GM15510 (cell line): ENCODE measurements around the gene TRIM10.

Source experiments
- POLR2A ChIP-seq: IDR thresholded peaks from 3 replicates; pipeline ENCODE4 v1.6.1; 2011; ENCODE audit warnings: borderline replicate concordance; ENCODE audit not compliant: insufficient read length; ENCODE audit errors: extremely low read depth

TRIM10 gene

GRCh38 chr6:30162265-30163089, 1.5 kb upstream of the TRIM10 start:
- TF ChIP-seq POLR2A: no peak

- no peak for TF ChIP-seq POLR2A
Measured at GRCh38 chr6:30160008-30160784, 815 bp downstream of the TRIM10 start.

DNA sequence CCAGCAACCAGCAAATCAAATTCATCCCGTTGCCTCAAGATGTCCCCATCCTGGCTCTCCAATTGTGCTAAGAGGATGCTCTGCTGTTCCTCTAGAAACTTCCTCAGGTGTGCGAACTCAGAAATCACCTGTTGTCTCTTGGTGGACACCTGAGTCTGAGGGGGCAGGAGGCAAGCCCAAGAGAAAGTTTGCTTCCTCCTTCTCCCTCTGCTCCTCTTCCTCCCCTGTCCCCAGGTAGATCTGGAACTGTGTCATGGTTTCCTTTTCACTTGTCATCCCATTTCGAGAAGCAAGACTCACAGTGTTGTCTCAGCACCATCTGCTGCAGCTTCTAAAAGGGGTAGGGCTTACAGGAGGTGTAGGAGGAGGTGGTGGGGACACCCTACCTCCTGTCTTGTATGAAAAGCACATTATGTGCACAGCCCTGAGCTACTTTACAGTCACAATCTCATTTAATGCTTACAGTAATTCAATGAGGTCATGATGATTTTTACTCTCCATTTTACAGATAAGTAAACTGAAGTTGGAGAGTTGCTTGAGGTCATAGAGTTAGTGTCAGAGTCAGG, 2.5 kb downstream of the TRIM10 start:
- no peak for TF ChIP-seq POLR2A

- no peak for TF ChIP-seq POLR2A
Measured at GRCh38 chr6:30157999-30158398, 3.0 kb downstream of the TRIM10 start.

DNA sequence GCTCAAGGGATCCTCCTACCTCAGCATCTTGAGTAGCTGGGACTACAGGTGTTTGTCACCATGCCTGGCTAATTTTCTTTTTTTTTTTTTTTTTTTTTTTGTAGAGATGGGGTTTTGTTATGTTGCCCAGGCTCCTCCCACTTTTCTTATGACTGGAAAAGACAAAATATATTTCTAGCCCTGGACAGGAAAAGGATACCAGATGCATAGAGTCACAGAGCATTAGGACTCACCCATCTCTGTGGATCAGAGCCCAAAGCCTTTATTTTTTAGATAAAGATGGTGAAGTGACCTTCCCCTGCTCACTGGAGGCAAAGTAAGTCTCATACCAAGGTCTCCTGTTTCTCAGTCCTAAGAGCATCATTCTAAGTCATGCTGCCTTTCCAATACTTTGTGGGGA, 3.4 kb downstream of the TRIM10 start:
- TF ChIP-seq POLR2A: no peak

DNA sequence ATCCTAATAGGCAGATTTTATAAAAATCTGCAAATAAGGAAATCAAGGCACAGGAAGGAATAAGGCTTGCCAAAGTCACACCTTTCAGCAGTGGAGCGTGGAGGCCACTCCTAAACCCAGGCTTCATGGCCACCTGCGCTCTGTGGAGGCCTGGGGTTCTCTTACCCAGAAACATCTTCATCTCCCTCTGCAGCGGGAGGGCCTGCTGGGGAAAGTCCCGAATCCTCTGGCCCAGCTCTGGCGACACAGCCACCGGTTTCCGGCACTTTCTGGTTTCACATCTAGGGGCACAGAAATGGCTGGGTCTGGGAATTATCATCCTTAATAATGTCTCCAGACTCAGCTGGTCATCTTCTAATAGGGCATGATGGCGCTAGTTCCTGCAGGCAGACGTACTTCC, 4.2 kb downstream of the TRIM10 start:
- no peak for TF ChIP-seq POLR2A

GRCh38 chr6:30156262-30156599, 4.8 kb downstream of the TRIM10 start:
- TF ChIP-seq POLR2A: no peak

- TF ChIP-seq POLR2A: no peak
Measured at GRCh38 chr6:30155520-30156261, 5.3 kb downstream of the TRIM10 start.

GRCh38 chr6:30154709-30155519, 6.1 kb downstream of the TRIM10 start:
- no peak for TF ChIP-seq POLR2A

- no peak for TF ChIP-seq POLR2A
Measured at GRCh38 chr6:30154061-30154460, 7.0 kb downstream of the TRIM10 start.

GRCh38 chr6:30152910-30153610, 8.0 kb downstream of the TRIM10 start:
- no peak for TF ChIP-seq POLR2A

DNA sequence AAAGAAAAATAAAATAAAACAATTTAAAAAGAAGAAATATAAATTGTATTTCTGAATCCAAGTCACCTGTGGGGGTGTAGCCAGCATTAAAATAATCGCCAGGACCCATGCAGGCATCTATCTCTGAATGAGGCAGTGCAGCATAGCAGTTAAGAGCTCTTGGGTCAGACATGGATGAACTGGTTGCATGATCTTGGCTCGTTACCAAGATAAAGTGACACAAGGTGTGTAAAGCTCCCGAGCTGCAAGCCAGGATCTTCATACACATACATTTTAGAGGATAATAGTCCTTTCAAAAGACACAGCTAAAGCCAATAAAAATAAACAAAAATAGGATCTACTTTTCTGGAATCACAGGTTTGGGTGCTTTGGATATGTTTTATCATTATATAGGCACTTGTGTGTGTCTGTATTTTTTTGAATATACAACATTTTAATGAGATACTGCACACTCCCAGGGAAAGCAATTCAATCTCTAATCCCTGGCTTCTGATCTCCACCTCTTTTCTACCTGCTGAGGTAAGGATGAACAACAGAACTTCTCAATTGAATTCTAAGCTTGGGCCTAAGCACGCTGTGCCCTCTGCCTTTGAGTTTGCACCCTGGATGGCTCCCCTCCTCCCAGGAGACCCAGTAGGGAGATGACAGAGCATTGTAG, 8.9 kb downstream of the TRIM10 start:
- no peak for TF ChIP-seq POLR2A

GRCh38 chr6:30151580-30151979, 9.4 kb downstream of the TRIM10 start:
- TF ChIP-seq POLR2A: no peak
